Parathyroid adenoma (tissue), 2 donors: Measurements from ENCODE around the gene ADGRL4.

Experiments used
- H2AFZ ChIP-seq: fragments of 300-600 bp; sonication (generic); one replicate; pipeline ENCODE4 v1.7.0; 2017; ENCODE audit warnings: antibody characterized with exemption, mild to moderate bottlenecking
- H3K27ac ChIP-seq: fragments of 300-600 bp; sonication (generic); one replicate; pipeline ENCODE4 v1.7.0; 2017
- H3K27me3 ChIP-seq: fragments of 300-600 bp; sonication (generic); one replicate; pipeline ENCODE4 v1.7.0; 2017; ENCODE audit warnings: low read length; ENCODE audit not compliant: control insufficient read depth, insufficient read depth
- H3K36me3 ChIP-seq: fragments of 300-600 bp; sonication (generic); one replicate; pipeline ENCODE4 v1.7.0; 2017; ENCODE audit warnings: low read length; ENCODE audit not compliant: control insufficient read depth, insufficient read depth
- H3K4me1 ChIP-seq: fragments of 300-600 bp; sonication (generic); one replicate; pipeline ENCODE4 v1.7.0; 2017; ENCODE audit warnings: control low read depth
- H3K4me2 ChIP-seq: fragments of 300-600 bp; sonication (generic); one replicate; pipeline ENCODE4 v1.7.0; 2017; ENCODE audit warnings: low read length
- H3K4me3 ChIP-seq: fragments of 300-600 bp; sonication (generic); one replicate; pipeline ENCODE4 v1.7.0; 2017; ENCODE audit warnings: low read depth, low read length
- H3K79me2 ChIP-seq: fragments of 300-600 bp; sonication (generic); one replicate; pipeline ENCODE4 v1.7.0; 2017; ENCODE audit warnings: control low read depth
- H3K9ac ChIP-seq: fragments of 300-600 bp; sonication (generic); one replicate; pipeline ENCODE4 v1.7.0; 2017; ENCODE audit warnings: mild to moderate bottlenecking
- H3K9me3 ChIP-seq: fragments of 300-600 bp; sonication (generic); one replicate; pipeline ENCODE4 v1.7.0; 2017; ENCODE audit warnings: low read length; ENCODE audit not compliant: control insufficient read depth
- CTCF ChIP-seq: fragments of 300-600 bp; sonication (generic); IDR thresholded peaks from one replicate; pipeline ENCODE4 v1.7.0; 2017; ENCODE audit warnings: antibody characterized with exemption, mild to moderate bottlenecking
- donor health status: primary hyperparathyroidism.

ADGRL4 gene

GRCh38 chr1:78916986-78917385, 89.5 kb downstream of the ADGRL4 start:
- Histone ChIP-seq H3K79me2 (no peaks in the 10 kb centered on the region), H3K27ac (no peak overlapping the region), H3K9me3 (no peaks in the 10 kb centered on the region), H3K27me3 (no peaks in the 10 kb centered on the region), H3K36me3 (no peaks in the 10 kb centered on the region), H3K4me3 (no peak overlapping the region), H3K4me2 (no peak overlapping the region), H2AFZ (no peak overlapping the region), H3K9ac (no peak overlapping the region), H3K4me1 (no peaks in the 10 kb centered on the region)
- TF ChIP-seq CTCF, result no peak

GRCh38 chr1:78913950-78914349, 92.6 kb downstream of the ADGRL4 start:
- no peaks in the 10 kb centered on the region for H3K9me3 ChIP-seq
- no peaks in the 10 kb centered on the region for H3K4me1 ChIP-seq
- H2AFZ ChIP-seq, result no peak overlapping the region
- no peak overlapping the region for H3K4me3 ChIP-seq
- no peak overlapping the region for H3K9ac ChIP-seq
- H3K4me2 ChIP-seq, result no peak overlapping the region
- no peak for TF ChIP-seq CTCF
- H3K79me2 ChIP-seq, result no peaks in the 10 kb centered on the region
- no peaks in the 10 kb centered on the region for H3K27me3 ChIP-seq
- no peaks in the 10 kb centered on the region for H3K36me3 ChIP-seq
- H3K27ac ChIP-seq, result no peak overlapping the region

- Histone ChIP-seq H3K9me3 (no peaks in the 10 kb centered on the region), H3K4me1 (no peaks in the 10 kb centered on the region), H3K4me3 (no peak overlapping the region), H3K27ac (no peak overlapping the region), H3K79me2 (no peaks in the 10 kb centered on the region), H3K36me3 (no peaks in the 10 kb centered on the region), H3K27me3 (no peaks in the 10 kb centered on the region), H2AFZ (no peak overlapping the region), H3K9ac (no peak overlapping the region), H3K4me2 (no peak overlapping the region)
- TF ChIP-seq CTCF, result no peak
Measured at GRCh38 chr1:78911956-78912880, 94.3 kb downstream of the ADGRL4 start.

GRCh38 chr1:78902641-78903040, 103.9 kb downstream of the ADGRL4 start:
- Histone ChIP-seq H3K4me3 (no peak overlapping the region), H3K9ac (no peak overlapping the region), H3K79me2 (no peaks in the 10 kb centered on the region), H2AFZ (no peak overlapping the region), H3K27ac (no peak overlapping the region), H3K27me3 (no peaks in the 10 kb centered on the region), H3K4me1 (no peaks in the 10 kb centered on the region), H3K4me2 (no peak overlapping the region), H3K9me3 (no peaks in the 10 kb centered on the region), H3K36me3 (no peaks in the 10 kb centered on the region)
- TF ChIP-seq CTCF, result no peak

DNA sequence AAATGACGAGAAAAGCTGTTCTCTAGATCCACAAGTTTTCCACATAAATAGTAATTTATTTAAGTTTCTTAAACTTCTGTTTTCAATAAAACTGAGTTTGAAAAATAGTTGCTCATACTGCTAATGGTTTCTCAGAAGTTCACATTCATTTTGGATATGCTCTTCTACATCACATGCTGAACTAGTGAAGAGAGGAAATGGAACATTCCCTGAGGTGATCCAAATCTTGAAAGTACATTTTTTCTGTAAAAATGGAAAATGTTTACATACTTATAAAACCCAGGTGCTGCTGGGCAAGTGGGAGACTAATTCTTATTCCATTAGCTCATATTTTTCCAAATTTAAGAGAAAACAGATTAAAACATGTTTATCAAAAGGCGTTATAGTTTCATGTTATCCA, 111.7 kb downstream of the ADGRL4 start:
- Histone ChIP-seq H3K4me3 (no peak overlapping the region), H3K36me3 (no peaks in the 10 kb centered on the region), H3K27ac (no peak overlapping the region), H3K9me3 (no peaks in the 10 kb centered on the region), H3K27me3 (no peaks in the 10 kb centered on the region), H3K4me1 (no peaks in the 10 kb centered on the region), H2AFZ (no peak overlapping the region), H3K9ac (no peak overlapping the region), H3K4me2 (no peak overlapping the region), H3K79me2 (no peaks in the 10 kb centered on the region)
- no peak for TF ChIP-seq CTCF
